ENCODE measurements around the gene SLN. TPM values are rescaled to one million over a fixed set of nuclear protein-coding genes. Genes with fewer than 3 reads are reported as not detected.

Gene SLN
- total RNA-seq, 2 donors from 2014 or later, result not detected

DNA sequence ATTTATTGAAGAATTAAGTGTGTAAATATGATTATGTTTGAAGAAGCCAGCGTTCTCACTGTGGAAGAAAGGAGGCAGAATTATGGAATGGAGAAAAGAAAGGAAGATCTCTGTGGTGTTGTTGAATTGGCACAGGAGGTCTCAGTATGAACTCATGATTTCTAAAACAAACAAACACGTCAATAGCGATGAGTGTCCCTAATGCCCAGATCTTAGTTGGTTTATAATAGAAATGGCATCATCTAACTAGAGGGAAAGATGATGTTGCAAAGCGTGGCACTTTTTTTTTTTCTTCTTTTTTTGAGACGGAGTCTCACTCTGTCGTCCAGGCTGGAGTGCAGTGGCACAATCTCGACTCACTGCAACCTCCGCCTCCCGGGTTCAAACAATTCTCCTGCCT lies 39.2 kb upstream of the SLN start:
- no peaks in the 10 kb centered on the region for H3K4me1 ChIP-seq (ENCODE audit: control insufficient read depth, insufficient read depth, low read length)

GRCh38 chr11:107750313-107750712 lies 38.5 kb upstream of the SLN start:
- H3K36me3 ChIP-seq (ENCODE audit: control insufficient read depth, insufficient read depth, low read length), result no peaks in the 10 kb centered on the region
- H3K9me3 ChIP-seq (ENCODE audit: control insufficient read depth, low read length), result no peaks in the 10 kb centered on the region
- no peak overlapping the region for H3K4me3 Mint-ChIP-seq
- H3K4me1 ChIP-seq (ENCODE audit: control insufficient read depth, insufficient read depth, low read length), result no peaks in the 10 kb centered on the region
- 91 to 93% methylated on average over 4 to 15 of the region's 15 CpGs for WGBS, 2 experiments (ENCODE audit: insufficient coverage in 1 of 2, insufficient read length in 1 of 2)
- DNase-seq, result no peak
- no peak overlapping the region for H3K27ac Mint-ChIP-seq
- TF ChIP-seq, protein P1, sequence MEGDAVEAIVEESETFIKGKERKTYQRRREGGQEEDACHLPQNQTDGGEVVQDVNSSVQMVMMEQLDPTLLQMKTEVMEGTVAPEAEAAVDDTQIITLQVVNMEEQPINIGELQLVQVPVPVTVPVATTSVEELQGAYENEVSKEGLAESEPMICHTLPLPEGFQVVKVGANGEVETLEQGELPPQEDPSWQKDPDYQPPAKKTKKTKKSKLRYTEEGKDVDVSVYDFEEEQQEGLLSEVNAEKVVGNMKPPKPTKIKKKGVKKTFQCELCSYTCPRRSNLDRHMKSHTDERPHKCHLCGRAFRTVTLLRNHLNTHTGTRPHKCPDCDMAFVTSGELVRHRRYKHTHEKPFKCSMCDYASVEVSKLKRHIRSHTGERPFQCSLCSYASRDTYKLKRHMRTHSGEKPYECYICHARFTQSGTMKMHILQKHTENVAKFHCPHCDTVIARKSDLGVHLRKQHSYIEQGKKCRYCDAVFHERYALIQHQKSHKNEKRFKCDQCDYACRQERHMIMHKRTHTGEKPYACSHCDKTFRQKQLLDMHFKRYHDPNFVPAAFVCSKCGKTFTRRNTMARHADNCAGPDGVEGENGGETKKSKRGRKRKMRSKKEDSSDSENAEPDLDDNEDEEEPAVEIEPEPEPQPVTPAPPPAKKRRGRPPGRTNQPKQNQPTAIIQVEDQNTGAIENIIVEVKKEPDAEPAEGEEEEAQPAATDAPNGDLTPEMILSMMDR (conservative IDR thresholded peaks at IDR 0.05), result no peak
- no peak overlapping the region for H3K9ac ChIP-seq (ENCODE audit: extremely low read depth, low read length, poor library complexity, severe bottlenecking)
- no peaks in the 10 kb centered on the region for H3K36me3 Mint-ChIP-seq (ENCODE audit: low read depth)
- H3K4me1 Mint-ChIP-seq, result no peaks in the 10 kb centered on the region
- H3K27me3 ChIP-seq (ENCODE audit: control insufficient read depth, insufficient read depth, low read length, poor library complexity, severe bottlenecking), result no peaks in the 10 kb centered on the region
- H3K27ac ChIP-seq (ENCODE audit: low read depth, low read length), result no peak overlapping the region
- H3K9me3 Mint-ChIP-seq, result no peaks in the 10 kb centered on the region
- H3K27me3 Mint-ChIP-seq (ENCODE audit: insufficient read depth), result peaks cover 4% of the 10 kb centered on the region
- H3K4me3 ChIP-seq (ENCODE audit: low read length), result no peak overlapping the region

More for the DNA sequence above, 39.2 kb upstream of the SLN start:
- WGBS, 2 experiments (ENCODE audit: insufficient coverage in 1 of 2, insufficient read length in 1 of 2), result 82 to 84% methylated on average over 3 to 9 of the region's 9 CpGs
- Mint-ChIP-seq H3K36me3 (ENCODE audit: low read depth) (no peaks in the 10 kb centered on the region), H3K9me3 (no peaks in the 10 kb centered on the region), H3K4me1 (no peaks in the 10 kb centered on the region), H3K4me3 (no peak overlapping the region), H3K27me3 (ENCODE audit: insufficient read depth) (peaks cover 4% of the 10 kb centered on the region), H3K27ac (no peak overlapping the region)
- DNase-seq, result no peak
- TF ChIP-seq, protein P1 (conservative IDR thresholded peaks at IDR 0.05), result no peak
- H3K4me3 ChIP-seq (ENCODE audit: low read length), result no peak overlapping the region
- H3K36me3 ChIP-seq (ENCODE audit: control insufficient read depth, insufficient read depth, low read length), result no peaks in the 10 kb centered on the region
- H3K27ac ChIP-seq (ENCODE audit: low read depth, low read length), result no peak overlapping the region
- no peaks in the 10 kb centered on the region for H3K9me3 ChIP-seq (ENCODE audit: control insufficient read depth, low read length)
- H3K27me3 ChIP-seq (ENCODE audit: control insufficient read depth, insufficient read depth, low read length, poor library complexity, severe bottlenecking), result no peaks in the 10 kb centered on the region
- H3K9ac ChIP-seq (ENCODE audit: extremely low read depth, low read length, poor library complexity, severe bottlenecking), result no peak overlapping the region

GRCh38 chr11:107747622-107748021 lies 35.8 kb upstream of the SLN start:
- no peak overlapping the region for H3K27ac ChIP-seq (ENCODE audit: low read depth, low read length)
- no peak for DNase-seq
- Mint-ChIP-seq H3K9me3 (no peaks in the 10 kb centered on the region), H3K4me1 (no peaks in the 10 kb centered on the region), H3K36me3 (ENCODE audit: low read depth) (no peaks in the 10 kb centered on the region), H3K4me3 (no peak overlapping the region), H3K27me3 (ENCODE audit: insufficient read depth) (peaks cover 5% of the 10 kb centered on the region), H3K27ac (no peak overlapping the region)
- TF ChIP-seq, protein P1 (conservative IDR thresholded peaks at IDR 0.05), result no peak
- H3K4me3 ChIP-seq (ENCODE audit: low read length), result no peak overlapping the region
- H3K9ac ChIP-seq (ENCODE audit: extremely low read depth, low read length, poor library complexity, severe bottlenecking), result no peak overlapping the region
- 38 to 90% methylated on average over 1 to 2 of the region's 2 CpGs for WGBS, 2 experiments (ENCODE audit: insufficient coverage in 1 of 2, insufficient read length in 1 of 2)
- H3K27me3 ChIP-seq (ENCODE audit: control insufficient read depth, insufficient read depth, low read length, poor library complexity, severe bottlenecking), result no peaks in the 10 kb centered on the region
- H3K9me3 ChIP-seq (ENCODE audit: control insufficient read depth, low read length), result no peaks in the 10 kb centered on the region
- H3K36me3 ChIP-seq (ENCODE audit: control insufficient read depth, insufficient read depth, low read length), result no peaks in the 10 kb centered on the region
- no peaks in the 10 kb centered on the region for H3K4me1 ChIP-seq (ENCODE audit: control insufficient read depth, insufficient read depth, low read length)
